Smooth muscle cell (in vitro differentiated cells): ENCODE results near the gene MYLK3. TPM values are rescaled to one million over a fixed set of nuclear protein-coding genes. Genes with fewer than 3 reads are reported as not detected.

Experiments
- DNase-seq: peaks from one replicate; lab custom pipeline; 2025; ENCODE audit not compliant: unreplicated experiment; lab: John Stamatoyannopoulos, UW
- H2AFZ ChIP-seq: fragments of 200-600 bp; sonication (generic); 2 replicates; pipeline ENCODE4 v1.6.0; 2016; ENCODE audit warnings: antibody characterized with exemption, low read depth, mild to moderate bottlenecking
- H3F3A ChIP-seq: fragments of 200-600 bp; sonication (generic); 2 replicates; pipeline ENCODE4 v1.6.0; 2017; ENCODE audit warnings: antibody characterized with exemption, low read depth
- H3K27ac ChIP-seq: fragments of 200-600 bp; sonication (generic); 2 replicates; pipeline ENCODE4 v1.5.1; 2016; ENCODE audit warnings: low read depth, mild to moderate bottlenecking
- H3K27me3 ChIP-seq: fragments of 200-600 bp; sonication (generic); 2 replicates; pipeline ENCODE4 v1.6.1; 2016; ENCODE audit warnings: low read depth, mild to moderate bottlenecking
- H3K36me3 ChIP-seq: fragments of 200-600 bp; sonication (generic); 2 replicates; pipeline ENCODE4 v1.5.1; 2016; ENCODE audit warnings: low read depth
- H3K4me1 ChIP-seq: fragments of 200-600 bp; sonication (generic); 2 replicates; pipeline ENCODE4 v1.5.1; 2016; ENCODE audit warnings: low read depth
- H3K4me2 ChIP-seq: fragments of 200-600 bp; sonication (generic); 2 replicates; pipeline ENCODE4 v1.6.0; 2016; ENCODE audit warnings: mild to moderate bottlenecking
- H3K4me3 ChIP-seq: fragments of 200-600 bp; sonication (generic); 2 replicates; pipeline ENCODE4 v1.5.1; 2016; ENCODE audit warnings: mild to moderate bottlenecking
- H3K79me2 ChIP-seq: fragments of 200-600 bp; sonication (generic); 2 replicates; pipeline ENCODE4 v1.6.0; 2016; ENCODE audit warnings: low read depth, mild to moderate bottlenecking
- H3K9ac ChIP-seq: fragments of 200-600 bp; sonication (generic); 2 replicates; pipeline ENCODE4 v1.6.0; 2016; ENCODE audit warnings: low read depth
- H3K9me3 ChIP-seq: fragments of 200-600 bp; sonication (generic); replicated peaks from 2 replicates; pipeline ENCODE4 v1.5.1; 2016; ENCODE audit warnings: low read depth
- H4K20me1 ChIP-seq: fragments of 200-600 bp; sonication (generic); 2 replicates; pipeline ENCODE4 v1.6.0; 2016; ENCODE audit warnings: low read depth
- CTCF ChIP-seq: fragments of 200-600 bp; sonication (generic); IDR thresholded peaks from 2 replicates; pipeline ENCODE4 v1.5.1; 2017; ENCODE audit warnings: borderline replicate concordance, mild to moderate bottlenecking, antibody characterized with exemption; ENCODE audit not compliant: insufficient read depth, poor library complexity, severe bottlenecking
- WGBS: methylation state at CpG from one replicate; pipeline ENCODE4 v1.1.7; 2016; ENCODE audit warnings: low lambda C conversion rate; 5-methylcytosine and 5-hydroxymethylcytosine counted together
- polyA plus RNA-seq: library from polyadenylated mRNA; unstranded; fragments of >200 nt; fragmentation: Nextera tagmentation; extraction: Ambion mirVana; gene quantifications from 2 replicates; pipeline ENCODE4 v1.2.1, GENCODE V29; 2016
- total RNA-seq: library from RNA; depleted of rRNA; stranded (reverse); fragments of >200 nt; gene quantifications from 2 replicates; pipeline ENCODE4 v1.2.3, GENCODE V29; 2014

MYLK3 gene
- total and polyA plus RNA-seq, 2 experiments from 2014 or later = 0.22 to 0.33 TPM

- DNase-seq = no peak
- Histone ChIP-seq H3K9me3 (no peaks in the 10 kb centered on the region), H3K79me2 (no peaks in the 10 kb centered on the region), H3F3A (no peaks in the 10 kb centered on the region), H3K4me1 (no peaks in the 10 kb centered on the region), H2AFZ (no peak overlapping the region), H3K27ac (no peak overlapping the region), H3K9ac (no peak overlapping the region), H3K4me3 (no peak overlapping the region), H3K4me2 (no peak overlapping the region), H3K36me3 (no peaks in the 10 kb centered on the region), H4K20me1 (no peaks in the 10 kb centered on the region), H3K27me3 (no peaks in the 10 kb centered on the region)
- WGBS = 95% methylated on average over 14 of the region's 14 CpGs
- TF ChIP-seq CTCF = no peak
Measured at GRCh38 chr16:46728806-46729205, 19.3 kb downstream of the MYLK3 start.

DNA sequence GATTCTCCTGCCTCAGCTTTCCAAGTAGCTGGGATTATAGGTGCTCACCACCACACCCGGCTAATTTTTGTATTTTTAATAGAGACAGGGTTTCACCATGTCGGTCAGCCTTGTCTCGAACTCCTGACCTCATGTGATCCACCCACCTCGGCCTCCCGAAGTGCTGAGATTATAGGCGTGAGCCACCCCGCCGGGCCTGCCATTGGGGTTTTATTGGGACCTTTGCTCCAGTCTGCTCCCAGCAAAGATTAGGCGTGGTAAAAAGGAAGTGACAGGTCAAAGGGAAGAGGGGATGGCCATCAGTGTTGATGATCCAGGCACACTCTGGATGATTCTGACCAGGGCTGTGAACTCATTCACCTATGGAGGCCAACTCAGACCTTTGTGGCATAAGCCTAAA is 20.5 kb downstream of the MYLK3 start:
- no peak for DNase-seq
- WGBS = 93% methylated on average over 9 of the region's 9 CpGs

DNA sequence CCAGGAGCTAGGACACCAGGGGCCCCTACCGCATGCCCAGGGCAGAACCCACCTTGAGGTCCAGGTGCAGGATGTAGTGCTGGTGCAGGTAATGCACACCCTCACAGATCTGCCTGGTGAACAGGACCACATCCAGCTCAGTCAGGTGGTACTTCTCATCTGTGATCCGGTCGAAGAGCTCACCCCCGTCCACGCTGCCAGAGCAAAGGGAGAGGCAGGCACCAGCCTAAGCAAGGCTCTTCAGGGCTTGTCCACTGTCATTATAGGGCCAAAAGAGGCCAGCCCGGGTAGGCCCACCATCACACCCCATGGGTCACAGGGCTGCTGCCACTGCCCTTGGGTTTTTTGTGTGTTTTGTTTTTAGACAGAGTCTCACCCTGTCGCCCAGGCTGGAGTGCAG is 21.0 kb downstream of the MYLK3 start:
- no peak for TF ChIP-seq CTCF
- peak overlapping the region; percentile 60 for H2AFZ ChIP-seq
- no peaks in the 10 kb centered on the region for H3K9me3 ChIP-seq
- H3K4me1 ChIP-seq = no peaks in the 10 kb centered on the region
- WGBS = over 99% methylated on average over 7 of the region's 7 CpGs
- H3K27ac ChIP-seq = no peak overlapping the region
- no peaks in the 10 kb centered on the region for H3K27me3 ChIP-seq
- H3K4me3 ChIP-seq = no peak overlapping the region
- H3K9ac ChIP-seq = no peak overlapping the region
- no peak for DNase-seq
- H3K4me2 ChIP-seq = no peak overlapping the region
- H3K79me2 ChIP-seq = no peaks in the 10 kb centered on the region
- H3K36me3 ChIP-seq = no peaks in the 10 kb centered on the region
- no peaks in the 10 kb centered on the region for H3F3A ChIP-seq
- no peaks in the 10 kb centered on the region for H4K20me1 ChIP-seq

More for the DNA sequence above, 20.5 kb downstream of the MYLK3 start:
- H3K27ac ChIP-seq = no peak overlapping the region
- H3K36me3 ChIP-seq = no peaks in the 10 kb centered on the region
- H3K4me2 ChIP-seq = no peak overlapping the region
- no peaks in the 10 kb centered on the region for H3K9me3 ChIP-seq
- H3K27me3 ChIP-seq = no peaks in the 10 kb centered on the region
- H2AFZ ChIP-seq = no peak overlapping the region
- H4K20me1 ChIP-seq = no peaks in the 10 kb centered on the region
- H3K4me3 ChIP-seq = no peak overlapping the region
- H3F3A ChIP-seq = no peaks in the 10 kb centered on the region
- no peaks in the 10 kb centered on the region for H3K4me1 ChIP-seq
- no peaks in the 10 kb centered on the region for H3K79me2 ChIP-seq
- no peak for TF ChIP-seq CTCF
- H3K9ac ChIP-seq = no peak overlapping the region

- Histone ChIP-seq H3K27ac (no peak overlapping the region), H4K20me1 (no peaks in the 10 kb centered on the region), H3K4me3 (no peak overlapping the region), H2AFZ (no peak overlapping the region), H3K4me2 (no peak overlapping the region), H3K4me1 (no peaks in the 10 kb centered on the region), H3K9me3 (no peaks in the 10 kb centered on the region), H3K9ac (no peak overlapping the region), H3K36me3 (no peaks in the 10 kb centered on the region), H3F3A (no peaks in the 10 kb centered on the region), H3K79me2 (no peaks in the 10 kb centered on the region), H3K27me3 (no peaks in the 10 kb centered on the region)
- 83% methylated on average over 4 of the region's 4 CpGs for WGBS
- DNase-seq = no peak
- TF ChIP-seq CTCF = no peak
Measured at GRCh38 chr16:46721885-46722284, 26.3 kb downstream of the MYLK3 start.
